Vagina (tissue), 2 donors: Measurements from ENCODE around the gene CCL8.

Experiments used
- POLR2A ChIP-seq, 2 donors: fragments of 450-650 bp; IDR thresholded peaks; one replicate each; pipeline ENCODE4 v1.6.1; 2017; ENCODE audit warnings: antibody characterized with exemption in 2 of 2, mild to moderate bottlenecking in 2 of 2, moderate library complexity in 2 of 2
- TF ChIP-seq, protein P1 (sequence below), 3 experiments: fragments of 450-650 bp in 2 of 3; fragments of 200-600 bp in 1 of 3; sonication (generic) in 1 of 3; IDR thresholded peaks; one replicate each; pipeline ENCODE4 v1.5.1; 2017 to 2019; ENCODE audit warnings: antibody characterized with exemption in 3 of 3, mild to moderate bottlenecking in 2 of 3, moderate library complexity in 2 of 3

DNA sequence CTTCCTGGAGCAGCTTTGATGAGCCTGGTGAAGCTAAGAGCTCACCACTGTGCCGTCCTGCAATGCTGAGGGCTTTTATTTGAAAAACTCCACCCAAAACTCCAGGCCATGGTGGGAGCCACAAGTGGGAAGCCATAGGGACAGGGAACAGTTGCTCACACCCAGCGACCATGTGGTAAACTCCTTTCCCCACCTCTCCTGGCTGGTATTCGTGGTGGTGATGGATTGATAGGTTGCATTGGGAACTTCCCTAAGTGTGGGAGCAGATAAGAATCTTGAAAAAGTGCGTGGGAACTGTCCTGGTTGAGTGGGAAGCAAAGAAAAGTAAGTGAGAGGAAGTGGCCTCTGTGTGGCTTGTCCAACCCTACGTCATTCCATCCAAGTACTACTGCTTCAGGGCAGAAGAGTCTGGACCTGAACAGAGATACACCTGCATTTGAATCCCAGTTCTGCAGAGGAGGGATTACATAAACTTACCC, 44.0 kb downstream of the CCL8 start, which contains the start of gene CCL1:
- TF ChIP-seq, protein P1, sequence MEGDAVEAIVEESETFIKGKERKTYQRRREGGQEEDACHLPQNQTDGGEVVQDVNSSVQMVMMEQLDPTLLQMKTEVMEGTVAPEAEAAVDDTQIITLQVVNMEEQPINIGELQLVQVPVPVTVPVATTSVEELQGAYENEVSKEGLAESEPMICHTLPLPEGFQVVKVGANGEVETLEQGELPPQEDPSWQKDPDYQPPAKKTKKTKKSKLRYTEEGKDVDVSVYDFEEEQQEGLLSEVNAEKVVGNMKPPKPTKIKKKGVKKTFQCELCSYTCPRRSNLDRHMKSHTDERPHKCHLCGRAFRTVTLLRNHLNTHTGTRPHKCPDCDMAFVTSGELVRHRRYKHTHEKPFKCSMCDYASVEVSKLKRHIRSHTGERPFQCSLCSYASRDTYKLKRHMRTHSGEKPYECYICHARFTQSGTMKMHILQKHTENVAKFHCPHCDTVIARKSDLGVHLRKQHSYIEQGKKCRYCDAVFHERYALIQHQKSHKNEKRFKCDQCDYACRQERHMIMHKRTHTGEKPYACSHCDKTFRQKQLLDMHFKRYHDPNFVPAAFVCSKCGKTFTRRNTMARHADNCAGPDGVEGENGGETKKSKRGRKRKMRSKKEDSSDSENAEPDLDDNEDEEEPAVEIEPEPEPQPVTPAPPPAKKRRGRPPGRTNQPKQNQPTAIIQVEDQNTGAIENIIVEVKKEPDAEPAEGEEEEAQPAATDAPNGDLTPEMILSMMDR (IDR thresholded peaks at IDR 0.05), result no peak
- TF ChIP-seq POLR2A (IDR thresholded peaks at IDR 0.05), result no peak
